KMS-11 (cell line): ENCODE measurements around the gene CDX2.

Experiments used
- H2AFZ ChIP-seq: fragments of 200-600 bp; sonication (generic); 2 replicates; pipeline ENCODE4 v1.6.1; 2016; ENCODE audit warnings: antibody characterized with exemption, mixed run types, low read depth
- H3K27ac ChIP-seq: fragments of 200-600 bp; sonication (generic); 2 replicates; pipeline ENCODE4 v1.6.1; 2016; ENCODE audit warnings: mild to moderate bottlenecking, mixed run types
- H3K27me3 ChIP-seq: fragments of 200-600 bp; sonication (generic); 2 replicates; pipeline ENCODE4 v1.6.1; 2017; ENCODE audit warnings: mild to moderate bottlenecking, low read depth, mixed run types, moderate library complexity; ENCODE audit not compliant: insufficient read depth
- H3K36me3 ChIP-seq: fragments of 200-600 bp; sonication (generic); 2 replicates; pipeline ENCODE4 v1.6.1; 2017; ENCODE audit warnings: mild to moderate bottlenecking, mixed run types; ENCODE audit not compliant: insufficient read depth
- H3K4me1 ChIP-seq: fragments of 200-600 bp; sonication (generic); 2 replicates; pipeline ENCODE4 v1.6.1; 2016; ENCODE audit warnings: mild to moderate bottlenecking, low read depth, mixed run types; ENCODE audit not compliant: poor library complexity, severe bottlenecking
- H3K4me2 ChIP-seq: fragments of 200-600 bp; sonication (generic); 2 replicates; pipeline ENCODE4 v1.7.0; 2016; ENCODE audit warnings: mild to moderate bottlenecking, mixed run types
- H3K4me3 ChIP-seq: fragments of 200-600 bp; sonication (generic); IDR thresholded peaks from 2 replicates; pipeline ENCODE4 v1.6.1; 2017; ENCODE audit warnings: low read depth, low read length, mixed read lengths; ENCODE audit not compliant: insufficient read depth
- H3K79me2 ChIP-seq: fragments of 200-600 bp; sonication (generic); 2 replicates; pipeline ENCODE4 v1.6.1; 2016; ENCODE audit warnings: low read depth, mixed run types; ENCODE audit not compliant: insufficient read depth
- H3K9ac ChIP-seq: fragments of 200-600 bp; sonication (generic); 2 replicates; pipeline ENCODE4 v1.6.1; 2016; ENCODE audit warnings: mild to moderate bottlenecking, mixed run types
- H4K20me1 ChIP-seq: fragments of 200-600 bp; sonication (generic); 2 replicates; pipeline ENCODE4 v1.6.1; 2016; ENCODE audit warnings: mild to moderate bottlenecking, mixed run types; ENCODE audit not compliant: insufficient read depth
- TF ChIP-seq, protein P1 (sequence below): fragments of 200-600 bp; sonication (generic); conservative IDR thresholded peaks from 2 replicates; pipeline ENCODE4 v1.6.1; 2017; ENCODE audit warnings: low read depth, mild to moderate bottlenecking, antibody characterized with exemption, low read length, moderate library complexity, mixed read lengths

The CDX2 gene

DNA sequence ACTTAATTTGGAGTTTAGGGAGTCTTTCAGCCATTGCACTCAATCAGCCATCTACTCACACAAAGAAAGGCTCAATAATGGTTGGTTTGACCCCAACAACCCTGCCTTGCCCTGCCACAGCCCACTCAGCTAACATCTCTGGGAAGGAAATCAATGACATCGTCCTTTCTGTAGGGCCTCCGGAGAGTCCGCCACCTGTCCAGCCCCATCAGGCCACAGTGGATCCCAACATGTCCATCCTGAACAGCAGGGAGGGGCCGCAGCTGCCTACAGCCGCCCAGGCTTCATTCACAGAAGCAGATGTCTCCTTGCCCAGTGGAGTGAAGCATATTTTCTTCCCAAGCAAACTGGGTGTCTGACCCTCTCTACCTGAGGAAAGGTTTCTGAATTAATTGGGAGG, 4.2 kb upstream of the CDX2 start:
- TF ChIP-seq, protein P1, sequence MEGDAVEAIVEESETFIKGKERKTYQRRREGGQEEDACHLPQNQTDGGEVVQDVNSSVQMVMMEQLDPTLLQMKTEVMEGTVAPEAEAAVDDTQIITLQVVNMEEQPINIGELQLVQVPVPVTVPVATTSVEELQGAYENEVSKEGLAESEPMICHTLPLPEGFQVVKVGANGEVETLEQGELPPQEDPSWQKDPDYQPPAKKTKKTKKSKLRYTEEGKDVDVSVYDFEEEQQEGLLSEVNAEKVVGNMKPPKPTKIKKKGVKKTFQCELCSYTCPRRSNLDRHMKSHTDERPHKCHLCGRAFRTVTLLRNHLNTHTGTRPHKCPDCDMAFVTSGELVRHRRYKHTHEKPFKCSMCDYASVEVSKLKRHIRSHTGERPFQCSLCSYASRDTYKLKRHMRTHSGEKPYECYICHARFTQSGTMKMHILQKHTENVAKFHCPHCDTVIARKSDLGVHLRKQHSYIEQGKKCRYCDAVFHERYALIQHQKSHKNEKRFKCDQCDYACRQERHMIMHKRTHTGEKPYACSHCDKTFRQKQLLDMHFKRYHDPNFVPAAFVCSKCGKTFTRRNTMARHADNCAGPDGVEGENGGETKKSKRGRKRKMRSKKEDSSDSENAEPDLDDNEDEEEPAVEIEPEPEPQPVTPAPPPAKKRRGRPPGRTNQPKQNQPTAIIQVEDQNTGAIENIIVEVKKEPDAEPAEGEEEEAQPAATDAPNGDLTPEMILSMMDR = no peak
- Histone ChIP-seq H3K9ac (no peak overlapping the region), H3K4me1 (no peaks in the 10 kb centered on the region), H2AFZ (no peak overlapping the region), H3K4me3 (no peak overlapping the region), H3K79me2 (no peaks in the 10 kb centered on the region), H3K27me3 (no peaks in the 10 kb centered on the region), H3K4me2 (no peak overlapping the region), H3K36me3 (no peaks in the 10 kb centered on the region), H3K27ac (no peak overlapping the region), H4K20me1 (no peaks in the 10 kb centered on the region)

DNA sequence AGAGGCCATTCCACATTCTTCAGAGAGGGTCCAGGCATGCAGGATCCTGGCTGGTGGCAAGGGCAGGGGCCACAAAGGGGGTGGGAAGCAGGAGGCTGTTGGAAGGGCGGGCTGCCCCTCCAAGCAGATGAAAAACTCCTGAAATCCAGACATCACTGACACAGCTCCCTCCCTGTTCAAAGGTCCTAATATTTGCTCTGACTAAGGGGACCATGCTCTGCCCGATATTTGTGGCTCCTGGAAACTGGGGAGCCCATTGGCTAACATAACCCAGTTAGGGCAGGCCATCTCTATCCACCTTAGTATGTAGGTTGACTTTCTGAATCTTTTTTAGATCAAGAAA, 3.3 kb upstream of the CDX2 start:
- Histone ChIP-seq H3K27ac (no peak overlapping the region), H3K36me3 (no peaks in the 10 kb centered on the region), H3K4me1 (no peaks in the 10 kb centered on the region), H3K27me3 (no peaks in the 10 kb centered on the region), H3K9ac (no peak overlapping the region), H3K4me2 (no peak overlapping the region), H4K20me1 (no peaks in the 10 kb centered on the region), H3K79me2 (no peaks in the 10 kb centered on the region), H2AFZ (no peak overlapping the region), H3K4me3 (no peak overlapping the region)
- TF ChIP-seq, protein P1 = no peak

DNA sequence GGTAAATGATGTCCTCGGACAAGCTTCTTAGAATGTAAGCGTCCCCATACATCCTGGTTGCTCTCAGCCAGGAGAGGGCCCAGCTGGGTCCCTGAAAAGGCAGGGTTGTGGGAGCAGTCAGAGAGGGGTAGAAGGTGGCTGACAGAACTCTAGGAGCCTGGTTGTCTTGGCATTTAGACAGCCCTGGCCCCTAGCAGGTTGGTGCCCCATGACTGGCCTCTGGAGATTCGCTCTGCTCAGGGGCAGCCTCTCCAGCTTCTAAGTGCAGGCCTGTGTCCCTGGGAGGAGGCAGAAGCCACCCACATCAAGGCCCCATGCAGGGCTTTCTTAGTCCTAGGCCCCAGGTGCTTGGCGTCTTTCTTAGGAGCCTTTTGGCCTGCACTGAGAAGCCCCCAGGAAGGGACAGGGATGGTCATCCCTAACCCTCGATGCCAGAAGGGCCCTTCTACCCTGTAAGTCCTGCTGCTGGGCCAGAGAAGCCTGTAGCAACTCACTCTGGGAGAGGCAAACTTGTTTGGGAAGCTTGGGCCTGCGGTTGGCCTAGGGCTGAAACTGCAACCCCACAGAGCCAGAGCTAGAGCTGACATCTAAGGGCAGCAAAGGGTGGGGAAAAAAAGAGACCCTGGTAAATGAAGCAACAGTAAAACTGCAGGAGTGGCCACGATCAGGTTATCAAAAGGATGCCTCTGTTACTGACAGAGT, 2.8 kb upstream of the CDX2 start:
- H3K27me3 ChIP-seq = no peaks in the 10 kb centered on the region

DNA sequence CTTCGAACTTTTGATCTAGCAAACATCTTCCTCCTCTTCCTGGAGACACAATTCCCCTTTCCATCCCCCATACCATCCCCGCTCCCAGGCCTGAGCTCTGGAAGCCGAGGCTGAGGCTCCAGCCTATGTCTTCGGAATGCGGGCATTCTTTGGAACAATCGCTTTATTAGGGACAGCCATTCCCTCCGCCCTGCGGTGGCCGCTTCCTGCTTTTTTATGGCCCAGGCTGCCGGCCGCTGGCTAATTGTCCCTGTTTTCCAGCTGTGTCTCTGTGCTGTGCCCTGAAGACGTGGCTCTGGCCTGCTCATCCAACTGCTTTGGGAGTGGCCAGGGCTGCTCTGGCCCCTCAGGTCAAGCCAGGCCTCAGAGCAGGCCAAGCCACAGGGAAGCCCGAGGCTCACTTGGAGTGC, 2.1 kb upstream of the CDX2 start:
- no peak overlapping the region for H3K9ac ChIP-seq
- H3K36me3 ChIP-seq = no peaks in the 10 kb centered on the region
- no peaks in the 10 kb centered on the region for H4K20me1 ChIP-seq
- no peaks in the 10 kb centered on the region for H3K27me3 ChIP-seq
- H2AFZ ChIP-seq = no peak overlapping the region
- no peak overlapping the region for H3K4me3 ChIP-seq
- no peak overlapping the region for H3K27ac ChIP-seq
- H3K4me2 ChIP-seq = no peak overlapping the region
- no peaks in the 10 kb centered on the region for H3K79me2 ChIP-seq
- TF ChIP-seq, protein P1 = no peak
- H3K4me1 ChIP-seq = no peaks in the 10 kb centered on the region

More for the DNA sequence above, 2.8 kb upstream of the CDX2 start:
- no peak overlapping the region; the same call in 1 of the 2 replicates for H2AFZ ChIP-seq
- no peak overlapping the region for H3K4me3 ChIP-seq
- no peak overlapping the region for H3K27ac ChIP-seq
- H3K4me1 ChIP-seq = no peaks in the 10 kb centered on the region
- H3K4me2 ChIP-seq = no peak overlapping the region
- H4K20me1 ChIP-seq = no peaks in the 10 kb centered on the region
- no peaks in the 10 kb centered on the region for H3K79me2 ChIP-seq
- no peak overlapping the region for H3K9ac ChIP-seq
- TF ChIP-seq, protein P1 = no peak
- H3K36me3 ChIP-seq = no peaks in the 10 kb centered on the region
